ENCODE results near the gene SPAG7. TPM values are rescaled to one million over a fixed set of nuclear protein-coding genes. Genes with fewer than 3 reads are reported as not detected.

SPAG7 gene
- polyA plus RNA-seq, 1 donor (not counting 4 experiments of a cell fraction or from before 2014, with no cell fraction given): 65.7 TPM

DNA sequence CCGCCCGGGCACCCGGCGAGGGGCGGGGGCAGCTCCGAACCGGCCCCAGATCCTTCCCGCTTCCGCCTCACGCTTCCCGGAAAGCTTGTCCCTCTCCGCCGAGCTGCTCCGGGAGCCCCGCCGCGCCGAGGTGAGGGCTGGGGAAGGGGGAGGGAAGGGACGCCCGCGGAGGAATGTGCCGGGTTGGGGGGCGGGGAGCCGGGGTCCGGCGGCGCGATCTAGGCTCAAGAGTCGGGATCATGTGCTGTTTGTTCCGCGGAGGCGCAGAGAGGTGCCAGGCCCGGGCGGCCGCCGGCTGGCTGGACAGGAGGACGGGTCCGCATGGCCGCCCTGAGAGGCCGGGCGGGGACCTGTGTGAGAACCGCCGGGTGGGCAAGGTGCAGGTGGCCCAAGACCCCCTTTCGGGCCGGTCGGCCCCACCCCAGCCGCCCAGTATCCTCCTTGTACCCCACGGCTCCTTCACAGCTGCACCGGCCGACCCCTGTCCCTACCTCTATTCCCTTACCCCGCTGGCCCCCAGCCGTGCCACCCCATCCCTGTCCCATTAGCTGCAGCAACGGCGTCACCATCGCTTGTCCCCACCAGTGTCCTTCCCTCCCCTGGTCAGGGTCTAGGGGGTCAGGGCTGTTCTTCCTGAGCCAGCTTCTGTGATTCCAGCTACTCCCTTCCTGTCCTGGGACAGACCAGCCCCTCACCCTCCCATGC, 30.6 kb upstream of the SPAG7 start:
- dilution Hi-C loops (cut with MboI; ENCODE audit: extremely low pct_ligation_motif_present, low sequenced_read_pairs): no loop called here
- Histone ChIP-seq H3K9ac (ENCODE audit: control insufficient read depth, extremely low read depth, insufficient read depth, low read length) (peak overlapping the region; percentile 86), H3K4me2 (ENCODE audit: control insufficient read depth, extremely low read depth, insufficient read depth, low read depth, low read length) (peak overlapping the region; percentile 81), H3K27me3 (ENCODE audit: control insufficient read depth, extremely low read depth, insufficient read depth, low read length) (no peaks in the 10 kb centered on the region), H2AFZ (ENCODE audit: control insufficient read depth, low read length) (peak overlapping the region; percentile 40), H3K9me1 (ENCODE audit: control insufficient read depth, extremely low read depth, insufficient read depth, low read length) (no peaks in the 10 kb centered on the region), H3K27ac (ENCODE audit: control insufficient read depth, insufficient read depth, low read length) (peak overlapping the region; percentile 52), H3K79me2 (ENCODE audit: control insufficient read depth, insufficient read depth, low read length) (peaks cover 39% of the 10 kb centered on the region), H3K4me3 (ENCODE audit: control insufficient read depth in 2 of 3, extremely low read depth in 1 of 3, insufficient read depth in 2 of 3, low read depth in 1 of 3, low read length in 3 of 3) (peak overlapping the region; percentile 92 to 99 (median 97)), H3K36me3 (ENCODE audit: control insufficient read depth in 2 of 2, extremely low read depth in 1 of 2, insufficient read depth in 2 of 2, low read length in 2 of 2) (peaks cover 22 to 28% of the 10 kb centered on the region in 2 experiments), H4K20me1 (ENCODE audit: control insufficient read depth, extremely low read depth, insufficient read depth, low read length) (peaks cover 3% of the 10 kb centered on the region), H3K4me1 (ENCODE audit: control insufficient read depth, extremely low read depth, insufficient read depth, low read length) (peaks cover 16% of the 10 kb centered on the region), H3K9me3 (ENCODE audit: control insufficient read depth, low read depth, low read length) (no peaks in the 10 kb centered on the region)
- DNase-seq (ENCODE audit: low read depth, low spot score) (no peak), FAIRE-seq (no peak)
- TF ChIP-seq EZH2 (IDR thresholded peaks at IDR 0.05; ENCODE audit: low read length) (no peak), CTCF (optimal IDR thresholded peaks at IDR 0.05 in 1 of 3, IDR thresholded peaks at IDR 0.05 in 1 of 3, conservative IDR thresholded peaks at IDR 0.05 in 1 of 3; ENCODE audit: extremely low read depth in 1 of 3, insufficient read depth in 2 of 3, low read length in 3 of 3) (no peak)

- H3K9me1 ChIP-seq (ENCODE audit: control insufficient read depth, extremely low read depth, insufficient read depth, low read length): no peaks in the 10 kb centered on the region
- peak within 1 kb of the TSS; percentile 66 for H3K27ac ChIP-seq (ENCODE audit: control insufficient read depth, insufficient read depth, low read length)
- DNase-seq (ENCODE audit: low read depth, low spot score) (peak; percentile 25), FAIRE-seq (no peak)
- H2AFZ ChIP-seq (ENCODE audit: control insufficient read depth, low read length): peak within 1 kb of the TSS; percentile 89
- TF ChIP-seq EZH2 (IDR thresholded peaks at IDR 0.05; ENCODE audit: low read length) (no peak), CTCF (optimal IDR thresholded peaks at IDR 0.05 in 1 of 3, IDR thresholded peaks at IDR 0.05 in 1 of 3, conservative IDR thresholded peaks at IDR 0.05 in 1 of 3; ENCODE audit: extremely low read depth in 1 of 3, insufficient read depth in 2 of 3, low read length in 3 of 3) (no peak)
- H3K4me1 ChIP-seq (ENCODE audit: control insufficient read depth, extremely low read depth, insufficient read depth, low read length): peaks cover 16% of the 10 kb centered on the region
- peaks cover 20 to 28% of the 10 kb centered on the region in 2 experiments for H3K36me3 ChIP-seq (ENCODE audit: control insufficient read depth in 2 of 2, extremely low read depth in 1 of 2, insufficient read depth in 2 of 2, low read length in 2 of 2)
- peak within 1 kb of the TSS; percentile 92 to 99 (median 97) for H3K4me3 ChIP-seq (ENCODE audit: control insufficient read depth in 2 of 3, extremely low read depth in 1 of 3, insufficient read depth in 2 of 3, low read depth in 1 of 3, low read length in 3 of 3)
- peak within 1 kb of the TSS; percentile 81 for H3K4me2 ChIP-seq (ENCODE audit: control insufficient read depth, extremely low read depth, insufficient read depth, low read depth, low read length)
- H3K27me3 ChIP-seq (ENCODE audit: control insufficient read depth, extremely low read depth, insufficient read depth, low read length): no peaks in the 10 kb centered on the region
- H3K9me3 ChIP-seq (ENCODE audit: control insufficient read depth, low read depth, low read length): no peaks in the 10 kb centered on the region
- dilution Hi-C loops (cut with MboI; ENCODE audit: extremely low pct_ligation_motif_present, low sequenced_read_pairs): no loop called here
- peak within 1 kb of the TSS; percentile 86 for H3K9ac ChIP-seq (ENCODE audit: control insufficient read depth, extremely low read depth, insufficient read depth, low read length)
- peaks cover 39% of the 10 kb centered on the region for H3K79me2 ChIP-seq (ENCODE audit: control insufficient read depth, insufficient read depth, low read length)
- peaks cover 3% of the 10 kb centered on the region for H4K20me1 ChIP-seq (ENCODE audit: control insufficient read depth, extremely low read depth, insufficient read depth, low read length)
Observed at GRCh38 chr17:4997302-4998026, 29.8 kb upstream of the SPAG7 start, which contains the start of the genes INCA1 and KIF1C. INCA1 (minus strand) TSS chr17:4997522; CDS start chr17:4994437, 3,085 bp downstream. KIF1C (plus strand) TSS chr17:4997950; CDS start chr17:5000247, 2,297 bp downstream.

Measured in keratinocyte (primary cell).